Panc1 (cell line): ENCODE results near the gene ABHD17A. TPM values are rescaled to one million over a fixed set of nuclear protein-coding genes. Genes with fewer than 3 reads are reported as not detected.

Experiments used
- ATAC-seq: fragments of 200-7000 bp; cut with Tn5 transposase; 2 replicates; pipeline ENCODE4 v1.9.1; 2020; ENCODE audit warnings: mild to moderate bottlenecking, moderate library complexity
- BruUV-seq: library from RNA; stranded (reverse); fragments of 400-500 nt; replicated peaks from 2 replicates; lab custom pipeline; 2021; lab: Mats Ljungman, UMichigan
- CTCF ChIA-PET: fragments of 300-600 bp; sonication (Branson Sonifier 250); formaldehyde crosslinking; loops from one replicate; lab custom pipeline; 2022; ENCODE audit warnings: antibody characterized with exemption; lab: Charles Lee
- POLR2A ChIA-PET: fragments of 300-600 bp; sonication (Branson Sonifier 250); formaldehyde crosslinking; loops from one replicate; lab custom pipeline; 2022; ENCODE audit warnings: antibody characterized with exemption; lab: Charles Lee
- DNase-seq: peaks from one replicate; pipeline ENCODE4 v3.0.0-alpha.2; 2010; ENCODE audit warnings: low read depth, low spot score
- H3K27ac ChIP-seq: 2 replicates; pipeline ENCODE4 v1.5.1; 2011; ENCODE audit warnings: mild to moderate bottlenecking, low read length, inconsistent platforms
- H3K27me3 ChIP-seq: fragments of 200-500 bp; sonication (Bioruptor generic); 2 replicates; pipeline ENCODE4 v1.6.0; 2014; ENCODE audit warnings: low read length, inconsistent platforms; ENCODE audit not compliant: control insufficient read depth, insufficient read depth
- H3K36me3 ChIP-seq: fragments of 200-500 bp; sonication (Bioruptor generic); 2 replicates; pipeline ENCODE4 v1.5.1; 2014; ENCODE audit warnings: inconsistent platforms, mild to moderate bottlenecking, low read length, moderate library complexity; ENCODE audit not compliant: control insufficient read depth, insufficient read depth
- H3K4me1 ChIP-seq: 2 replicates; pipeline ENCODE4 v1.5.1; 2011; ENCODE audit warnings: inconsistent platforms, mild to moderate bottlenecking, low read length, moderate library complexity; ENCODE audit not compliant: control insufficient read depth, insufficient read depth
- H3K4me3 ChIP-seq, 2 experiments: 2 replicates each; pipeline ENCODE4 v1.5.1; 2011 to 2012; ENCODE audit warnings: low read depth in 2 of 2, low read length in 2 of 2, mild to moderate bottlenecking in 2 of 2, inconsistent platforms in 1 of 2, moderate library complexity in 1 of 2
- H3K9me3 ChIP-seq: fragments of 200-500 bp; sonication (Bioruptor generic); 2 replicates; pipeline ENCODE4 v1.5.1; 2014; ENCODE audit warnings: low read depth, mild to moderate bottlenecking, inconsistent platforms, low read length, moderate library complexity; ENCODE audit not compliant: control insufficient read depth, insufficient read depth
- POLR2AphosphoS5 ChIP-seq: IDR thresholded peaks from 2 replicates; pipeline ENCODE4 v1.6.1; 2012; ENCODE audit warnings: mild to moderate bottlenecking, low read depth, low read length, moderate library complexity
- SIN3A ChIP-seq: IDR thresholded peaks from 2 replicates; pipeline ENCODE4 v1.6.1; 2012; ENCODE audit warnings: low read depth, mild to moderate bottlenecking, low read length, moderate library complexity, borderline replicate concordance; ENCODE audit not compliant: insufficient read depth
- TCF7L2 ChIP-seq: IDR thresholded peaks from 2 replicates; pipeline ENCODE4 v1.6.1; 2011; ENCODE audit warnings: mild to moderate bottlenecking, low read depth, low read length, inconsistent platforms
- in situ Hi-C: cut with HindIII; loops from 2 replicates; pipeline ENCODE4 v1.10.0; 2016; ENCODE audit warnings: low sequenced_read_pairs, low pct_unique_long_range_greater_than_20kb
- intact Hi-C: fragments of 100-400 bp; cut with micrococcal nuclease; formaldehyde crosslinking; loops from one replicate; pipeline ENCODE4 v1.10.0; 2022; ENCODE audit not compliant: unreplicated experiment
- total RNA-seq: library from RNA; stranded (reverse); gene quantifications from one replicate; pipeline ENCODE4 v1.2.1, GENCODE V29; 2021; ENCODE audit not compliant: unreplicated experiment
- TF ChIP-seq, protein P1 (sequence below), 2 experiments: IDR thresholded peaks; 2 replicates each; pipeline ENCODE4 v1.6.1; 2011 to 2012; ENCODE audit warnings: low read depth in 2 of 2, control low read depth in 1 of 2, low read length in 1 of 2, mild to moderate bottlenecking in 1 of 2, moderate library complexity in 1 of 2; ENCODE audit not compliant: insufficient read depth in 1 of 2
- TF ChIP-seq, protein P2 (sequence below): fragments of 450-650 bp; IDR thresholded peaks from 2 replicates; pipeline ENCODE4 v1.5.1; 2017; ENCODE audit warnings: mild to moderate bottlenecking

Gene ABHD17A
- total RNA-seq, 1 experiment from 2014 or later = 57.1 TPM

DNA sequence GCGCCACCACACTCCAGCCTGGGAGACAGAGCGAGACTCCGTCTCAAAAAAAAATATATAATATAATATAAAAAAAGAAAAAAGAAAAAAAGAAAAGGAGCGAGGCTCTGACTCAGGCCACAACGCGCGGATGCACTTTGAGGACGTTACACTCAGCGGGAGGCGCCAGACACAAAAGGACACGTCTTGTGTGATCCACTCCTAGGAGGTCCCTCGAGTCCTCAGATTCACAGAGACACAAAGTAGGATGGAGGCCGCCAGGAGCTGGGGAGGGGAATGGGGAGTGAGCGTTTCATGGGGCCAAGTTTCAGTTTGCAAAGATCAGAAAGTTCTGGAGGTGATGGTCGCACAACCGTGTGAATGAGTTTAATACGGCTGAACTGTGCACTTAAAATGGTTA is 8.5 kb upstream of the ABHD17A start:
- TF ChIP-seq, protein P1, sequence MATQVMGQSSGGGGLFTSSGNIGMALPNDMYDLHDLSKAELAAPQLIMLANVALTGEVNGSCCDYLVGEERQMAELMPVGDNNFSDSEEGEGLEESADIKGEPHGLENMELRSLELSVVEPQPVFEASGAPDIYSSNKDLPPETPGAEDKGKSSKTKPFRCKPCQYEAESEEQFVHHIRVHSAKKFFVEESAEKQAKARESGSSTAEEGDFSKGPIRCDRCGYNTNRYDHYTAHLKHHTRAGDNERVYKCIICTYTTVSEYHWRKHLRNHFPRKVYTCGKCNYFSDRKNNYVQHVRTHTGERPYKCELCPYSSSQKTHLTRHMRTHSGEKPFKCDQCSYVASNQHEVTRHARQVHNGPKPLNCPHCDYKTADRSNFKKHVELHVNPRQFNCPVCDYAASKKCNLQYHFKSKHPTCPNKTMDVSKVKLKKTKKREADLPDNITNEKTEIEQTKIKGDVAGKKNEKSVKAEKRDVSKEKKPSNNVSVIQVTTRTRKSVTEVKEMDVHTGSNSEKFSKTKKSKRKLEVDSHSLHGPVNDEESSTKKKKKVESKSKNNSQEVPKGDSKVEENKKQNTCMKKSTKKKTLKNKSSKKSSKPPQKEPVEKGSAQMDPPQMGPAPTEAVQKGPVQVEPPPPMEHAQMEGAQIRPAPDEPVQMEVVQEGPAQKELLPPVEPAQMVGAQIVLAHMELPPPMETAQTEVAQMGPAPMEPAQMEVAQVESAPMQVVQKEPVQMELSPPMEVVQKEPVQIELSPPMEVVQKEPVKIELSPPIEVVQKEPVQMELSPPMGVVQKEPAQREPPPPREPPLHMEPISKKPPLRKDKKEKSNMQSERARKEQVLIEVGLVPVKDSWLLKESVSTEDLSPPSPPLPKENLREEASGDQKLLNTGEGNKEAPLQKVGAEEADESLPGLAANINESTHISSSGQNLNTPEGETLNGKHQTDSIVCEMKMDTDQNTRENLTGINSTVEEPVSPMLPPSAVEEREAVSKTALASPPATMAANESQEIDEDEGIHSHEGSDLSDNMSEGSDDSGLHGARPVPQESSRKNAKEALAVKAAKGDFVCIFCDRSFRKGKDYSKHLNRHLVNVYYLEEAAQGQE (IDR thresholded peaks at IDR 0.05; ENCODE audit: insufficient read depth in 1 of 2, low read depth in 2 of 2, low read length in 1 of 2) = no peak
- TF ChIP-seq SIN3A (no peak), TCF7L2 (no peak), POLR2AphosphoS5 (no peak)
- TF ChIP-seq, protein P2, sequence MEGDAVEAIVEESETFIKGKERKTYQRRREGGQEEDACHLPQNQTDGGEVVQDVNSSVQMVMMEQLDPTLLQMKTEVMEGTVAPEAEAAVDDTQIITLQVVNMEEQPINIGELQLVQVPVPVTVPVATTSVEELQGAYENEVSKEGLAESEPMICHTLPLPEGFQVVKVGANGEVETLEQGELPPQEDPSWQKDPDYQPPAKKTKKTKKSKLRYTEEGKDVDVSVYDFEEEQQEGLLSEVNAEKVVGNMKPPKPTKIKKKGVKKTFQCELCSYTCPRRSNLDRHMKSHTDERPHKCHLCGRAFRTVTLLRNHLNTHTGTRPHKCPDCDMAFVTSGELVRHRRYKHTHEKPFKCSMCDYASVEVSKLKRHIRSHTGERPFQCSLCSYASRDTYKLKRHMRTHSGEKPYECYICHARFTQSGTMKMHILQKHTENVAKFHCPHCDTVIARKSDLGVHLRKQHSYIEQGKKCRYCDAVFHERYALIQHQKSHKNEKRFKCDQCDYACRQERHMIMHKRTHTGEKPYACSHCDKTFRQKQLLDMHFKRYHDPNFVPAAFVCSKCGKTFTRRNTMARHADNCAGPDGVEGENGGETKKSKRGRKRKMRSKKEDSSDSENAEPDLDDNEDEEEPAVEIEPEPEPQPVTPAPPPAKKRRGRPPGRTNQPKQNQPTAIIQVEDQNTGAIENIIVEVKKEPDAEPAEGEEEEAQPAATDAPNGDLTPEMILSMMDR = no peak
- no peak for ATAC-seq
- intact Hi-C loops (no loop called here), in situ Hi-C loops (no loop called here)
- H3K27ac ChIP-seq = no peak overlapping the region
- H3K9me3 ChIP-seq = no peaks in the 10 kb centered on the region
- no peak for DNase-seq
- ChIA-PET POLR2A (no interaction called here), CTCF (no interaction called here)
- H3K4me1 ChIP-seq = peaks cover 3% of the 10 kb centered on the region; the same call in 1 of the 2 replicates
- no peaks in the 10 kb centered on the region for H3K36me3 ChIP-seq
- H3K4me3 ChIP-seq = no peak overlapping the region
- no peaks in the 10 kb centered on the region for H3K27me3 ChIP-seq
- no TSS peak for BruUV-seq

DNA sequence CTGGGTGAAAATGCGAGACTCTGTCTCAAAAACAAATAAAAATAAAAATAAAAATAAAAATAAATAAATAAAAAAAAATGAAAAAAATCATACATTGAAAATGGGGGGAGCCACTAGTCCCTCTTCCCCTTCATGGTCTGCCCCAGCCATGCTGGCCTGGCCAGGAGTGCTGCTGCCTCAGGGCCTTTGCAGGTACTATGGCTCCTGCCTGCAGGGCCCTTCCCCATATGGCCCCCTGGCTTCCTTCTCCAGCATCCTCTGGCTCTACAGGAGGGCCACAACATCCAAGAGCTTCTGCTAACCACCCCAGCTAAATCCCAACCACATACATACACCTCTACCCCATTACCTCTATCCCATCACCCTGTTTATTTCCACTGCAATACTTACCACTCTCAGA is 4.6 kb upstream of the ABHD17A start:
- Histone ChIP-seq H3K9me3 (no peaks in the 10 kb centered on the region), H3K36me3 (peaks cover under 1% of the 10 kb centered on the region; the same call in 1 of the 2 replicates), H3K27me3 (no peaks in the 10 kb centered on the region), H3K4me1 (no peaks in the 10 kb centered on the region), H3K4me3 (no peak overlapping the region), H3K27ac (no peak overlapping the region)
- BruUV-seq = no TSS peak
- TF ChIP-seq SIN3A = no peak
- TF ChIP-seq, protein P2 = no peak
- no peak for TF ChIP-seq POLR2AphosphoS5
- TF ChIP-seq TCF7L2 = no peak
- TF ChIP-seq, protein P1 (IDR thresholded peaks at IDR 0.05; ENCODE audit: insufficient read depth in 1 of 2, low read depth in 2 of 2, low read length in 1 of 2) = no peak
- intact Hi-C loops = no loop called here
- POLR2A ChIA-PET = no interaction called here
- in situ Hi-C loops = no loop called here
- ATAC-seq (no peak), DNase-seq (no peak)
- CTCF ChIA-PET = no interaction called here
